Activated naive CD4-positive, alpha-beta T cell treated with anti-CD3 and anti-CD28 coated beads, Interleukin-2, amount 10 ng/mL, durations not matched to agents 7 days and 5 days (primary cell): Measurements from ENCODE around the gene KCNN3.

Experiments used
- CTCF ChIA-PET: fragments of 350-600 bp; sonication (Branson Sonifier 250); formaldehyde crosslinking; loops from one replicate; lab custom pipeline; 2021; ENCODE audit warnings: antibody characterized with exemption; lab: Charles Lee
- DNase-seq: peaks from one replicate; pipeline ENCODE4 v3.0.0-alpha.2; 2020
- H3K27ac Mint-ChIP-seq: one replicate; pipeline ENCODE4 v1.8.0; 2021; ENCODE audit warnings: mild to moderate bottlenecking, moderate library complexity, mixed read lengths
- H3K27me3 Mint-ChIP-seq: one replicate; pipeline ENCODE4 v1.8.0; 2021; ENCODE audit warnings: mild to moderate bottlenecking, mixed read lengths
- H3K36me3 Mint-ChIP-seq: one replicate; pipeline ENCODE4 v1.8.0; 2021; ENCODE audit warnings: mixed read lengths
- H3K4me1 Mint-ChIP-seq: one replicate; pipeline ENCODE4 v1.8.0; 2021; ENCODE audit warnings: mixed read lengths
- H3K4me3 Mint-ChIP-seq: one replicate; pipeline ENCODE4 v1.8.0; 2021; ENCODE audit warnings: mild to moderate bottlenecking, moderate library complexity, mixed read lengths
- H3K9me3 Mint-ChIP-seq: one replicate; pipeline ENCODE4 v1.8.0; 2021; ENCODE audit warnings: mixed read lengths

Gene KCNN3

DNA sequence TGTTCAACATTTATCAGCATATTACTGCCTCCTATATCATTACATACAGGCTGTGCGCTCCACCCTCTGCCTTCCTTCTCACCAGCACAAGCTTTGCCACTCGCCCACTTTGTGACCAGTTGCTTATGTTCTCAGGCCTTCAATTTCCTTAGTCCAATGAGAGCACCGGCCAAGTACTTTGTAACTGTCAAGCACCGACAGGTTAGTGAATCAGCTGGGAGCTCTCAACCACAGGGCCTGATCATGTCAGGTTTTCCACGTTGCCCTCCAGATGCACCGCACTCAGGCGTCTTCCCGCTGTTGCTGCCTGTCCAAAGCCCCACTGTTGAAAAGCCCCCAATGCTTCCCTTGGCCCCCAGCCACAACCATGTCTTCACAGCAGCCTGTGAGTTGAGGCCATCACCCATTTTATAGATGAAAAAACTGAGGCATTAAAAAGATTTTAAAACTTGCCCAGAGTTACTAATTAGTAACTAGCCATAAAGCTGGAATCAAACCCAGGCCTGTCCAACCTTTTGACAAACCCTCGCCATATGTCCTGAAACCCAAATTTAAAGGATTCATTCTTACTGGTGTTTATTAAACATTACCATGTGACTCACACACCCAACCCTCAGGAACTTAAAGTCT is 3.4 kb upstream of the KCNN3 start:
- H3K27me3 Mint-ChIP-seq: peaks cover 37% of the 10 kb centered on the region
- CTCF ChIA-PET: interaction anchor here (0.6 to 3.3 kb wide), 3 partner anchors 205 to 321 kb away, joined by 3 to 20 read pairs (median 14); no protein-coding TSS in a partner anchor

DNA sequence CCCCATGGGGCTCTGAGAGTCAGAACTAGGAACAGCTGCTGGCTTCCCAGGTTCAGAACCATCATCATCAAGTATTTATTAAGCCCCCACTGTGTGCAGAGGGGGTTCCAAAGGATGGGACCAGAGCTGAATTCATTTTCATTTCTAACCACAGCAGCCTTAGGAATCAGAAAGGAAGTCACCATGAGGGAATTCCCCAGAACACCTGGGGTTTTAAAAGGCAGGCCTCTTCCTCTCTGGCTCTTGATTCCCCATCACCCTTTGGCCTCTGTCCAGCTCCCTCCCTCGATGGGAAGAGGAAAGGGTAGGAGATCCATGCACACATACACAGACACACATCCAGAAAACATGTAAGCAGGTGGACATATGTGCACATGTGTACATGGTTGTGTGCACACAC is 1.3 kb upstream of the KCNN3 start:
- no peak overlapping the region for H3K4me3 Mint-ChIP-seq
- CTCF ChIA-PET: interaction anchor here (0.9 to 3.3 kb wide), 3 partner anchors 10 to 312 kb away, joined by 3 to 14 read pairs (median 3); no protein-coding TSS in a partner anchor
- no peaks in the 10 kb centered on the region for H3K36me3 Mint-ChIP-seq
- H3K27me3 Mint-ChIP-seq: peaks cover 58% of the 10 kb centered on the region
- no peak for DNase-seq
- no peaks in the 10 kb centered on the region for H3K9me3 Mint-ChIP-seq
- H3K27ac Mint-ChIP-seq: no peak overlapping the region
- peaks cover 16% of the 10 kb centered on the region for H3K4me1 Mint-ChIP-seq

More for the DNA sequence above, 3.4 kb upstream of the KCNN3 start:
- Mint-ChIP-seq H3K27ac (no peak overlapping the region), H3K4me3 (no peak overlapping the region), H3K4me1 (peaks cover 16% of the 10 kb centered on the region), H3K9me3 (no peaks in the 10 kb centered on the region), H3K36me3 (no peaks in the 10 kb centered on the region)
- no peak for DNase-seq

DNA sequence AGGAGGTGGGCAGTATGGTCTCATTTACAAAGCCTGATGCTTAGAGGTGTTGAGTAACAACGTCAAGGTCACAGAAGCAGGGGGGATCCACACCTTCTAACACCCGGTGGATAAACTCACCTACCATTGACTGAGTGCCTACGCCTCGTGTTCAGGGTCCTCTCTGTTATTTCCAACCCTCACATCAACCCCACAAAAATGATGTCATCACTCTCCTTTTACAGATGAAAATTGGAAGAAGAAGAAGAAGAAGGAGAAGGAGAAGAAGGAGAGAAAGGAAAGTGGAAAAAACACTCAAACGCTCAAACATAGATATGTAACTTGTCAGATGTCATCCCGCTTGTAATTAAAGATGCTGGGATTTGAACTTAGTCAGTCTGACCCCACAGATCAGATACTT is 653 bp upstream of the KCNN3 start:
- Mint-ChIP-seq H3K9me3 (no peaks in the 10 kb centered on the region), H3K4me1 (peaks cover 16% of the 10 kb centered on the region), H3K27ac (no peak overlapping the region), H3K27me3 (peaks cover 64% of the 10 kb centered on the region), H3K36me3 (no peaks in the 10 kb centered on the region), H3K4me3 (no peak overlapping the region)
- no peak for DNase-seq
- CTCF ChIA-PET: interaction anchor here (0.7 to 3.3 kb wide), 3 partner anchors 11 to 311 kb away, joined by 3 to 14 read pairs (median 3); no protein-coding TSS in a partner anchor

DNA sequence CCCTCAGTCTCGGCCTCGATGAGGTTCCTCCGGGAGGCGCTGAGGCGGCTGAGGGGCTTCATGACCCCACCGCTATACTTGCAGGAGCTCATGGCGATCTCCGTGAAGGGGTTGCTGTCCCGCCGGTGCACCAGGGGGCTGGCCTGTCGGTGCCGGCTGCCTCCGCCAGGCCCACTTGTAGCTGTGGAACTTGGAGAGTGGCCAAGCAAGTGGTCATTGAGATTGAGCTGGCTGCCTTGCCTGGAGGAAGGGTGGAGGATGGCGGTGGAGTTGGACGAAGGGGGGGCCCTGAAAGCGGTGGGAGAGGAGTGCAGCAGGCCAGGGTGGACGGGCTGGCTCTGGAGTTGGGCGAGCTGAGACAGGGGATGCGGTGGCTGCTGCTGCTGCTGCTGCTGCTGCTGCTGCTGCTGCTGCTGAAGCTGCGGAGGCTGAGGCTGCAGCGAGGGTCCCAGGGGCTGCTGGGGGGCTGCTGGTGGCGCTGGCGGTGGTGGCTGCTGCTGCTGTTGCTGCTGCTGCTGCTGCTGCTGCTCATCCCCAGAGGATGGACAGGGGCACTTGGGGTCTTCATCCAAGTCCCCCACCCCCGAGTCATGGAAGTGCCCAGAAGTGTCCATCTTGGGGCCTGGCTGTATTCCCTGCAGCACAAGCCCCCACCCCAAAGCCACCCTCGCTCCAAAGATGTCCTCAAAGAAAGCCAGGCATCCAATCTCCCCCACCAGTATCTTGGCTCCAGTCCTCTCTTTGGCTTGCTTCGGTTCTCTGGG is 548 bp downstream of the KCNN3 start:
- H3K9me3 Mint-ChIP-seq: no peaks in the 10 kb centered on the region
- no peaks in the 10 kb centered on the region for H3K36me3 Mint-ChIP-seq
- peaks cover 69% of the 10 kb centered on the region for H3K27me3 Mint-ChIP-seq
- peaks cover 16% of the 10 kb centered on the region for H3K4me1 Mint-ChIP-seq
- H3K4me3 Mint-ChIP-seq: no peak overlapping the region
- DNase-seq: no peak
- H3K27ac Mint-ChIP-seq: no peak overlapping the region
- CTCF ChIA-PET: interaction anchor here (1.1 to 1.3 kb wide), 2 partner anchors 9 to 12 kb away, joined by 3 to 5 read pairs; no protein-coding TSS in a partner anchor

DNA sequence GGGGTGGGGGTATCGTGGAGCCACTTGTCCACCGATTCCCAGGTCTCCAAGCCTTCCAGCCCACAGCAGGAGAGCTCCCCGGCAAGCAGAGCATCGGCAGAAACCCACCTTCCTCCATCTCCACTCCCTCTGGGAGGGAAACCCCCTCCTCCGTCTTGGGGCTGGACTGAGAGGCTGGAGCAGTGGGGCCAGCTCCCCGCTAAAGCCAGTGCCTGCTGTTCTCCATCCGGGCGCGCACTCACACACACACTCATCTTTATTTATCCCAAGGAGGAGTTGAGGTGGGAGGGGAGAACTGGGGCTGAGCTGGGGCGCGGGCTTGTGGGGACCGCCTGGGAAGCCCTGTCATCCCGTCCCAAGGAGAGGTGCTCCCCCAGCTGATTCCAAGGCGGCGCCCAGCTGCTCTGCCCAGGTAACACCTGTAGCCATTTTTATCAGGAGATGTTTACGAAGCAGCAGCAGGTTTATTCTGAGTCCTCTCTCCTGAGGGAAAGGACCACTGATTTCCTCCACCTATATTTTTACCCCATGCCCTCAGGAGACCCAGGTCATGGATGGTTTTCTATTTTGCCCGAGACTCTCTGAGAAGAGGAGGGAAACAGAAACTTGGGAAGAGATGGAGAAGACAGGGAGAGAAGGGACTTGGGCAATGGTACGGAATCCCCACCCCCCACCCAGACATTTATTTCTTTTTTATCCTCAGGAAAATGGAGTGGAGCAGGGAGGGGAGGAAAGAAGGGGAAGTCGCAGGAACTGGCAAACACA is 2.1 kb downstream of the KCNN3 start:
- CTCF ChIA-PET: interaction anchor here (0.8 to 1.1 kb wide), 2 partner anchors 26 to 308 kb away, joined by 3 read pairs; no protein-coding TSS in a partner anchor
- Mint-ChIP-seq H3K9me3 (no peaks in the 10 kb centered on the region), H3K36me3 (no peaks in the 10 kb centered on the region), H3K4me3 (no peak overlapping the region), H3K27me3 (peaks cover 73% of the 10 kb centered on the region), H3K27ac (no peak overlapping the region), H3K4me1 (peaks cover 16% of the 10 kb centered on the region)
- no peak for DNase-seq

DNA sequence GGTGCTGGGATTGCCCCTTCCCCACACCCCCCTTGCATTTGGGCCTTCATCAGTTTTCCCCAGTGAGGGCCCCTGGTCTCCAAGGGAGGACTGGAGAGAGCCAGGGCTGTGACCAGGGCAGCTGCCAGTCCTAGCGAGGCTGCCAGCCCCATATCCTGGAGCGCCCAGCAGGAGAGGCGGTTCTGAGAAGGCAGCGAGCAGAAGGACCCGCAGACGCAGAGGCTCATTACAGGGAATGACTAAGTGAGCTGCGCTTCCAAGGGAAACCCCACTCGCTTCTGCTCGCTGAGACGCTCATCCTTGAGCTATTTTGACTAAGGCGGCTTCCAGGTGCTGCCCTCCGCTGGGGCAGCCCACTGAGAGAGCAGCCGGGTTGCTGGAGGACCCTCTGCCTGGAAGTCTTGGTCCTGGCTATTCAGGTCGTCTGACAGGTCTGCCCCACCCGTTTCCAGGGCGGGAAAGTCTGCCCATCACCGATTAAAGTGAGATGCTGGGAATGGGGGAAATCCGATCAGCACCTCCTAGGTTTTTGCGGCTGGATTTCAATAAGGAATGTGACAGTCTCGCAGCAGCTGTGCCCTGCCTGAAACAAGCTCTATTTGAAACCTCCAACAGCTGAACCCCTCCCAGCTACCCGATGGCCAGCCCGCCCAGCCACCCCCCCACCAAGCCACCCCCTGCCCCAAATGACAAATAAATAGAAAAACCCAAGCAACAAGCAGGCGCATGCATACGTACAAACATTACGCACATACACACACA is 2.8 kb downstream of the KCNN3 start:
- H3K4me3 Mint-ChIP-seq: no peak overlapping the region
- CTCF ChIA-PET: interaction anchor here (1.1 to 2.0 kb wide), 3 partner anchors 9 to 25 kb away, joined by 3 to 4 read pairs (median 3); no protein-coding TSS in a partner anchor
- no peaks in the 10 kb centered on the region for H3K36me3 Mint-ChIP-seq
- peaks cover 81% of the 10 kb centered on the region for H3K27me3 Mint-ChIP-seq
- no peaks in the 10 kb centered on the region for H3K9me3 Mint-ChIP-seq
- H3K4me1 Mint-ChIP-seq: peaks cover 16% of the 10 kb centered on the region
- DNase-seq: no peak
- H3K27ac Mint-ChIP-seq: no peak overlapping the region

DNA sequence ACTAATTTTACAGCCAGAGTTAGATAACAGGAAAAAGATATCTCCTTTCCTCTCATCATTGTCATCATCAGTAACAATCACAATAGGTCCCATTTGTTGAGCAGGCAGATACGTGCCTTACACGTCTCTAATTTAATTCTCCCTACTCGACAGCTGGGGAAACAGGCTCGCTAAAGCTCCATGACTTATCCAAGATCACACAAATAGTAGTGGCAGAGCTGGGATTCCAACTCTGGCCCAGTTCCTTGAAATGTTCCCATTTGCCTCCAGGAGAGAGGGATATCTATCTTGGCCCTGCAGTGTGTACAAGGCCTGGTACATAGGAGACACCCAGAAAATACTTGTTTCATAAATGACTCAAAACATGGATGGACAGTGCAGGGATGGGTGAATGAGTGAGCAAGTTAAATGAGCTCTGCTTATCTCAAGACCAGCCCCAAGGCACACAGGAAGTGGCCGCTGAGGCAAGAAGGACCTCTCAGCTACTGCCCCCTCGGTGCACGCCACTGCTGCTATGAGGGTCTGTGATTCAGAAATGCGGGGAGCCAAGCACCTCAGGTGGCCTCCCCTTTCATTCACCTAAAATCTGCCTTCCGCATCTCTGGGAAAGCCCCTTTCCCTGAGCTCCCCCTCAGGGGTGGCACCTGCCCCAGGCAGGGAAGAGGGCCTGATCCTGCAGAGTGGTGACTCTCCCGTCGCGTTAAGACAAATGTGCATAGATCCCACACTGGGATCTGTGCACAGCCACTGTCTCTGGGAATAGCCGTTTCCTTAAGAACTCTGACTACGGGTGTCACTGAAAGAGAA is 3.6 kb downstream of the KCNN3 start:
- Mint-ChIP-seq H3K27ac (no peak overlapping the region), H3K27me3 (peaks cover 87% of the 10 kb centered on the region), H3K4me1 (peaks cover 15% of the 10 kb centered on the region), H3K4me3 (no peak overlapping the region), H3K36me3 (no peaks in the 10 kb centered on the region), H3K9me3 (no peaks in the 10 kb centered on the region)
- no peak for DNase-seq
- CTCF ChIA-PET: interaction anchor here (1.1 to 2.0 kb wide), 3 partner anchors 10 to 17 kb away, joined by 3 to 4 read pairs (median 4); no protein-coding TSS in a partner anchor

DNA sequence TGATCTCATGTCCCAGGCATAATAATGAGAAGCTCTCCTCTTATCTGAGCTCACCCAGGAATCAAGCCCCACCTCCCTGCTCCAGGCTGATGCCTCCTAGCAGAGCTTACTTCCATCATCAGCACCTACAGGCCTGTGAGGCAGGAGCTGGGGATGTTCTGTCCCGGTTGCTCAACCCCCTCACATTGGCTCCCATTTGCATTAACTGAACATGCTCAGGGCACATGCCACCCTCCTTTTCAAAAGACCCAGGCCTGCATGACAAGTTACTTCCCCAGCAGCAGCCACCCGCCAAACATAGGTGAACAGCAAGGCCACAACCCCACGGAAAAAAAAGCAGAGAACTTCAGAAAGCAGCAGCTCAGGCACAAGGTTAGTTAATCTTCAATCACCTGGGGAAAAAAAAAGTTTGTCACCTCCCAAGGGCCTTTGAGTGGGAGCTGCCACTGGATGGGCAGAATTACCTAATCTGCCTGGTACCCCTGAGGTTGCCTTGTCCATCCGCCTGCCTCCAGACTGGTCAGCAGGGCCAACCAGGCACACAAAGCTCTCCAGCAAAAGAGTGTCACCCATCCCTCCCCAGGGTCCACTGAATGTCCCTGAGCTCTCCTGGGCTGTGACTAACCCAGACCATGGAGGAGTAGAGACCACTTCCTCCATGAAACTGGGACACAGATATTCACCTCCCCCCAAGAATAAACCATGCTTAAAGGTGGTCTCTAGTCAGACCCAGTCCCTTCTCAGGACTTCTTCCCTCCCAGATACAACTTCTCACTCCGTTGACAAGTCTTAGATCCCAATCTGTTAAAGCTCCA is 4.4 kb downstream of the KCNN3 start:
- Mint-ChIP-seq H3K27me3 (peaks cover 86% of the 10 kb centered on the region), H3K36me3 (no peaks in the 10 kb centered on the region), H3K27ac (no peak overlapping the region), H3K4me3 (no peak overlapping the region), H3K9me3 (no peaks in the 10 kb centered on the region), H3K4me1 (peaks cover 9% of the 10 kb centered on the region)
- CTCF ChIA-PET: interaction anchor here (0.6 to 2.0 kb wide), 6 partner anchors 11 to 306 kb away, joined by 3 to 4 read pairs (median 3); no protein-coding TSS in a partner anchor
- no peak for DNase-seq

DNA sequence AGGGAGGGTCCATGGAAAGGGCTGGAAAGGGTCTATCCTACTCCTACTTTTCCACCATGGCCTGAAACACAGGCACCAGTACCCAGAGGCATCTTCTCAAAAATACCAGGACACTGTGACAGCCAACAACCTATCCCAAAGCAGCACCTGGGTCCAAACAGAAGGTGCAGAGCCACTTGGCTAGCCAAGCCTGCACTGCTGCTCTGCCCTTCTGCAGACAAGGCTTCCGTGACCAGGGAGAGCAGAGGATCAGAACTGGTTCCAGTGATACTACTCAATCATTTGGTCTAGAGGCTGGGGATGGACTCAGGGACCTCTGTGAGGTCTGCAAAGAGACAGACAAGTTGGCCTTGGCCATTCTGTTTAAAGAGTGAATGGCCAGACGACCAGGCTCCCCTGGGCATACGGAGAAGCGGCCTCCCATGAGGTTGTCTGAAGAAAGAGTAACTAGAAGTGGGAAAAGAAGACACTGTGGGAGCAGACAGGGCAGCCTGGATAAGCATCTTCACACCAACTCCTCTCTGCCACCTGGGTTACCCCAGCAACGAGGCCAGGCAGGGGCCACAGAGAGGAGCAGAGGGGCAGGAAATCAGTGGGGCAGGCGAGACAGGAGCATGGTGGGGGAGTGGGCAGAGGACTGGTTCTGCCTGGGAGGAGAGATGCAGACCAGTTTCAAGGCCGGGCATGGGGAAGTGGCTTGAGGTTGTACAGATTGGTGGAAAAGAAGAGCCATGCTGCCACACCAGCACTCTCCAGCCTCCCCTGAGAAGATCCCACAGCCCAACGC is 5.7 kb downstream of the KCNN3 start:
- Mint-ChIP-seq H3K4me3 (no peak overlapping the region), H3K27ac (no peak overlapping the region), H3K27me3 (peaks cover 81% of the 10 kb centered on the region), H3K36me3 (no peaks in the 10 kb centered on the region), H3K9me3 (no peaks in the 10 kb centered on the region), H3K4me1 (peaks cover 12% of the 10 kb centered on the region)
- CTCF ChIA-PET: no interaction called here
- no peak for DNase-seq

DNA sequence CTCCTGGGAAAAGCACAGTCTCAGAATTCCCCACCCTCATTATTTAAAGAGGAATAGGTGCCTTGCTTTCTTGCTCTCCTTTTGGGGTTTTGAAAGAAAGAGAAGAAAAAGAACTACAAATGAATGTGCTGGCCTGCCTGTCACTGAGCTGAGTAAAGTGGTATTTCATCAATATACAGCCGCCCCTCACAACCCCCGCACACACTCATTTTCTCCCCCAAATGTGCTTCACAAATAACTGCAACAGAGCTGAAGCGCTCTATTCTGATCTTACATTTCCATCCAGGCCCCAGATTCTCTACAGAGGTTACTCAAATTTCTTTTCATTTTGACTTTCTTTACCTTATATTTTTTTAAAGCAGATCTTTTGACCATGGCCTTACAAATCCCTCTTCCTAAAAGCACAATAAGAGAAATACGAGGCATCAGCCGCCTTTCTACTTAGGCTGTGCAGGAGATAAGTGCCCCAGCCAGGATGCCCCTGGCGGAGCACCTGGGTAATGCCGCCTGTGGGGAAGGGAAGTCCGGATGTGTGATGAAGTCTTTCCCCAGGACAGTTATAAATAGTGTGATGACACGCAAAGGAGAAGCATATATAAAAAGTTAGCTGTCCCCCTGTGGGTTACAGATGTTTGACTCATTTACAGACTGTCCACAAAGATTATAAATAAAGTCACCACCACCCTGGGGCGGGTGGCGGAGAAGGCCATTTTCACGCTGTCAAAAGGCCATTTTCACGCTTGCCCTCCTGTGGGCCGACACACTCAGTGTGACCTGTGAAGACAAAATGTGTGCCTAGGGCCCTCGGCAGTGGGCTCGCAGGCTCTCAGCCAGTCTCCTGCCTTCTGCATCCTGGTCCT is 6.5 kb downstream of the KCNN3 start:
- no peak for DNase-seq
- H3K4me3 Mint-ChIP-seq: no peak overlapping the region
- H3K4me1 Mint-ChIP-seq: peaks cover 8% of the 10 kb centered on the region

DNA sequence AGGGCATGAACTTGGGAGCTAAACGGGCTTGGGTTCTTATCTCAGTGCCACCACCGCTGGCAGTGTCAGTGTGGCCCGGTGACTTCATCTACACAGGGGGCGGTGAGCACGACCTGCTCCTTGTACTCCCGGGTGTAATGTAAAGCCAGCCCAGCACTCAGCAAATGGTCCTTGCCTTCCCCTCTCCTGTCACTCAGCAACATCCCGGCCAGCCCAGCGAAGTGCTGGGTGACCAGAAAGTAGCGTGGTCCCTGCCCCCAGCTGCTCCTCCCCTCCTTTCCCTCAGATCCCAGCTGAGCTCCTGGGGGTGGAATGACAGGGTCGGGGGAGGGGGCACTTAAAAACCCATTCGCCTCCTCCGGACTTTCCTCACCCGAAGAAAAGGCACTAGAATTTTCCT is 7.2 kb downstream of the KCNN3 start:
- H3K4me3 Mint-ChIP-seq: no peak overlapping the region
- CTCF ChIA-PET: interaction anchor here (0.6 to 1.1 kb wide), 2 partner anchors 71 to 83 kb away, joined by 4 to 5 read pairs; no protein-coding TSS in a partner anchor
- no peak for DNase-seq
- H3K4me1 Mint-ChIP-seq: peaks cover 8% of the 10 kb centered on the region
- H3K9me3 Mint-ChIP-seq: no peaks in the 10 kb centered on the region
- no peaks in the 10 kb centered on the region for H3K36me3 Mint-ChIP-seq
- peaks cover 72% of the 10 kb centered on the region for H3K27me3 Mint-ChIP-seq
- H3K27ac Mint-ChIP-seq: no peak overlapping the region

More for the DNA sequence above, 6.5 kb downstream of the KCNN3 start:
- Mint-ChIP-seq H3K9me3 (no peaks in the 10 kb centered on the region), H3K27me3 (peaks cover 76% of the 10 kb centered on the region), H3K36me3 (no peaks in the 10 kb centered on the region), H3K27ac (no peak overlapping the region)
- CTCF ChIA-PET: interaction anchor here (0.6 kb wide), 1 partner anchor 82 kb away, joined by 4 read pairs; no protein-coding TSS in a partner anchor
